ENCODE results near the gene CD2AP.

Gene CD2AP

DNA sequence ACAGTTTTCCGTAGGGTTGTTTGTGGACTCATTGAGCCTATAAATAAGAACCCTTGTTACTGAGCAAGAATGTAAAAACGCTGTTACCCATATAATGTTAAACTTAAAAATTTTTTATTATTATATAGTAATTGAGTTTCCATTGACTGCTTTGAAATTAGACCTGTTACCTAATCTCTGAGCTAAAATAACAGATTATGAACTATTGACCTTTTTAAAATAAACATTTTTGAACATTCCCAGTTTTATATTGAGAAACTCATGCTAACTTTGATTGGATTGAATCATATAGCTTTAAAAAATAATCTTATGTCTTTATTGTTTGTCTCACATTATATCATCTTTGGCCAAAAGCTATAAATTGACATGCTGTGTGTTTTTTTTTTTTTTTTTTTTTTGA, 95.5 kb downstream of the CD2AP start:
- DNase-seq: no peak

DNA sequence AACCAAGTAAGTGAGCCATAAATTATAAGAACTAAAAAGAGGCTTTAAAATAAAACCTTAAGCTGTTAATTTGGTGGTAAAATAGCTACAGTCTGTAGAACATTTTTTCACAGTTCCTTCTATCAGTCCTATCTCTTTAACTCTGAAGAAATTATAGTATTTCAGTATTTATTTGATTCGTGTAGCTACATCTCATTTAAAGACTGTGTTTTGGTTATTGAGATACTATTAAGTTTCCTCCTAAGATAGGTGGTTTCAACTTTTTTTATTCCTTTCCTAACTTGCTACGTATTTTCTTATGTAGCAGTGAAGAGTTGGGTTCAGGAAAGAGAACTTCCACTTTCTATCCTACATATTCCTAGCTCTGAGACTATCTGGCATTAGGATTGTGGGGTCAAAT, 97.2 kb downstream of the CD2AP start:
- DNase-seq: no peak

DNA sequence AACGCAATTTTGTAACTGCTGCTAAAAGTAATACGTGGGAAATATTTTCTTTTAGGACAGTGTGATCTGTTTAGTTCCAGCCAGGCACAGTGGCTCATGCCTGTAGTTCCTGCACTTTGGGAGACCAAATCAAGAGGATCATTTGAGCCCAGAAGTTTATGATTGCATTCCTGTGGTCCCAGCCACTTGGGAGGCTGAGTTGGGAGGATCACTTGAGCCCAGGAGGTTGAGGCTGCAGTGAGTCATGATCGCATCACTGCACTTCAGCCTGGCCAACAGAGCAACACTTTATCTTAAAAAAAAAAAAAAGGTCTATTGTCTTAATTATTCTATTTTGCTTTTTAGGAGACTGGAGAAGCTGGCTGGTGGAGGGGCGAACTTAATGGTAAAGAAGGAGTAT, 101.5 kb downstream of the CD2AP start:
- no peak for DNase-seq

DNA sequence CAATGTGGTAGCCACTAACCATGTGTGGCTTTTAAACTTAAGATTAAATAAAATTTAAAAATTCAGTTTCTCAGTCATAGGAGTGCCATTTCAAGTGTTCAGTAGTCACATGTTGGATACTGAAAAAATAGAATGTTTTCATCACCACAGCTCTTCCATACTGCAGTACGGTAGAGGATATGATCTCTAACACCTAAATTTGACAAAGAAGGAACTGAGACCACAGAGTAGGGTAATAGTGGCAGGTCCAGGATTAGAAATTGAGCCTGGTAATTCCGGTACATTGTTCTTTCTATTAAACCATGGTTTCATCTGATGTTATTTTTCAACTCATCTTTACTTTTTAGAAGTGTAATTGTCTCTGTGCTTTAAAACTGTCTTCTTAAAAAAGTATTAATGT, 104.0 kb downstream of the CD2AP start:
- DNase-seq: no peak

DNA sequence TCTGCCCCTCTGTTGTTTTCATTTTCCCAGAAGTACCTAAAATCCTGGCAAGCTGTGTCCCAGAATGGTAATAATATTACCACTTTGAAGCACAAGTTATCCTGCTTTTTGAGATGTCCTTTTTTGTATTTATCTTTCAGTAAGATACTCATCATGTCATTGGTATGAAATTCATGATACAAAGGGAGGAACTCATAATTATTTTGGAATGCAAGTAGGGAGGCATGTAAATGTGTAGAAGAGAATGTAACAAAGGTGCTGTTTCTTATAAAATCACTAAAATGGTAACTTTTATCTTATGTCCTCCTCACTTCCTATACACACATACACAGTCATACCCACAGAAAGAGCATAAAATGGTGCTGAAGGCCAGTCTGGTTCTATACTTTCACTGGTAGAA, 109.9 kb downstream of the CD2AP start:
- DNase-seq: peak; percentile 7

DNA sequence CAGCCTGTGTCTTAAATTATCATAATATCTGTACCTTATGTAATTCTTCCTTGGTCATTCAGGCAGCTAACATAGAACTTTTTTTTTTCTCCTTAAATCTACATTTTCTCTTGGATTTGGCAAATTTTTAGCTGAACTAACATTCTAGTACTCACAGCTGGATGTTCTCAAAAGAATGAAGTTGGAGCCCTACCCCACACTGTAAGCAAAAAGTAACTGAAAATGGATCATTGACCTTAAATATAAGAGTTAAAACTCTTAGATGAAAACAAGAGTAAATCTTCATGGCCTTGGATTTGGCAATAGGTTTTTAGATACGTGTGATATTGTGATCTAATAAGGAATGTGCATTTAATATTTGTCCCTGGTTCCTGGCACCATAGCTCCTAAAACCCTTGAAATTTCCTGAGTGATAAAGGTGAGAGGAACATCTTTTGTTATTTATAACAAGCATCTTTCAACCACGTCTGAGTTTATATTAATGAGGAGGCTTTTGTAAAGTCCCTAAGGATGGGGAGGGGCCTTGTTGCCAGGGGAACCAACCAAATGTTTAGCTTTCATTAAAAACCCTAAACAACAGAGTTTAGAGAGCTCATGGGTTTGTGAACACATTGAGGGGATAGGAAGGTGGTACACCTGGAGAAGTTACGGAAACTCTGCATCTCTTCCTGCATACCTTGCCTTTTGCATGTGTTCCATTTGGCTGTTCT, 114.7 kb downstream of the CD2AP start:
- no peak for DNase-seq

DNA sequence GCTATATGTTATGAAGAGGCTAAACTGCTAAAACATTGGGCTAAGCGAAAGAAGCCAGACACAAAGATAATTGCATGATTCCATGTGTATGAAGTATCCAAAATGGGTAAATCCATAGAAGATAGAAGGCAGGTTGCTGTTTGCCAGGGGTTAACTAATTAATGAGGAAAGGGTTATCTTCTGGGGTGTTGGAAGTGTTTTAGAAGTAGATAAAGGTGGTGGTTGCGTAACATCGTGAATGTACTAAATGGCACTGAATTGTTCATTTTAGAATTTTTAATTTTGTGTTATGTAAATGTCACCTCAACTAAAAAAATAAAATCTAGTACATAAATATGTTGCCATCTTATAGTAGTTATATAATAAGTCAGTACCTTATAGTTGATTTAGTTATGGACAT, 116.4 kb downstream of the CD2AP start:
- no peak for DNase-seq

DNA sequence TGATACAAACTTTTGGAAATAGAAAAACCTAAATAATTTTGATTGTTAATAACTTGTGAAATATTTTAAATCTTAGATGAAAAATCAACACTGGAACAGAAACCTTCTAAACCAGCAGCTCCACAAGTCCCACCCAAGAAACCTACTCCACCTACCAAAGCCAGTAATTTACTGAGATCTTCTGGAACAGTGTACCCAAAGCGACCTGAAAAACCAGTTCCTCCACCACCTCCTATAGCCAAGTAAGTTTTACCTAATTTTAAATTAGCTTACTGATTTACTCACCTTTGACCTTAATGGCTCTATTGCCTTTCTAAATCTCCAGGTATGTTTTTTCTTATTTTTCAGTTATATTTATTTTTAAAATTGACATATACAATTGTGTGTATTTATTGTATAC, 118.2 kb downstream of the CD2AP start:
- no peak for DNase-seq

DNA sequence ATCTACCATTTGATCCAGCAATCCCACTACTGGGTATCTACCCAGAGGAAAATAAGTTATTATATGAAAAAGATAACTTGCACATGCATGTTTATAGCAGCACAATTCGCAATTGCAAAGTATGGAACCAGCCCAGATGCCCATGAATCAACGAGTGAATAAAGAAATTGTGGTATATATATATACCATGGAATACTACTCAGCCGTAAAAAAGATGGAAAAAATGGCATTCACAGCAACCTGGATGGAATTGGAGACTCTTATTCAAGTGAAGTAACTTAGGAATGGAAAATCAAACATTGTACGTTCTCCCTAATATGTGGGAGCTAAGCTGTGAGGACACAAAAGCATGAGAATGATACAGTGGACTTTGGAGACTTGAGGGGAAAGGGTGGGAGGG, 120.8 kb downstream of the CD2AP start:
- no peak for DNase-seq

DNA sequence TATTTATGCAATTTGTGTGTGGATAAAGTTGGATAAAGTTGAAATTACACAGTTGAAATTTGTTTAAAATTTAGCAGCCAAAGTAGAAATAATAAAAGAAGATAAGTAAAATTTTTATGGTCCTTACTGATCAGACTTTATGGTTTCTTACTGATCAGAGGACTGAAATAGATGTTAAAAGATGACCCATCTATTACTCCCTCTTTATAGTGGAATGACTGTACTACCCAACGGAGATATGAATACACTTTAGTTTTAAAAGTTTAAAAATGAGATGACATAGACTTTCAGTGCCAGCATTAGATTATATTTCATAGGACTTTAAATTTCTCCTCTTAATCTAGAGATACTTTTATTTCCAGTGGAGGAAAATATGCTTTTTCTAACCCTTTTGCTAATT, 121.9 kb downstream of the CD2AP start:
- no peak for DNase-seq

DNA sequence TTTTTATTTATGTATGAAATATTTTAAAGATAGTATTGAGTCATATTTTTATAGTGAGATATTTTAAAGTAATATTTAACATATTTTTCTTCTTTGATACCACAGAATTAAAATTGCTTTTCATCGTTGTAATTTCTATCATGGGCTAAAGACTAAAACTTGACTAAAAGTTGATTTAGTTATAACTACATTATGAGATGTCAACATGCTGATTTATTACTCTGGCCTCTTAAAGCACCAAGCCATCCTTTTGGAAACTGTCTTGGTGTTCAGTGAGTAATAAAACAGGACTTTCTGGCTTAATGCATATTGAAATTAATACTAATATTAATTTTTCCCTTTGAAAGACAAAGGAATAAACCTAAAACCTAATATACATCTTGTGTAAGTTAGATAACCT, 125.6 kb downstream of the CD2AP start:
- DNase-seq: no peak

DNA sequence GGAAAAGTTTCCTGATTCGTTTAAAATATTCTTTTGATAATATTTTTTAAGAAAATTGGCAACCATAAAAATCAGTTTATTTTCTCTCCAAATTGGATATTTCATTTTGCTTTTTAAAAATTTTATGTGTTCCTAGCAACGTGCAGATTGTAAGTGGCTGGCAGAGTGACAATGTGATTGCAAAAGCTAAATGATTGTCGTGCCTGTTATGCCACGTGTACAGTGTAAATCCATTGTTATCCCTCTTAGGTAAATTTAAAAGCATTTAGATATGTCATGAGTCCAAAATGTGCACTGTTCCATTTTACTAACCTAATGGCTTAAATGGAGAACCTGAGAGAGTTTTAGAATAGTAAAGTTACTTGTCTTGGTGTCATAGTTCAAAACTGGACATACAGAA, 126.4 kb downstream of the CD2AP start:
- DNase-seq: no peak

DNA sequence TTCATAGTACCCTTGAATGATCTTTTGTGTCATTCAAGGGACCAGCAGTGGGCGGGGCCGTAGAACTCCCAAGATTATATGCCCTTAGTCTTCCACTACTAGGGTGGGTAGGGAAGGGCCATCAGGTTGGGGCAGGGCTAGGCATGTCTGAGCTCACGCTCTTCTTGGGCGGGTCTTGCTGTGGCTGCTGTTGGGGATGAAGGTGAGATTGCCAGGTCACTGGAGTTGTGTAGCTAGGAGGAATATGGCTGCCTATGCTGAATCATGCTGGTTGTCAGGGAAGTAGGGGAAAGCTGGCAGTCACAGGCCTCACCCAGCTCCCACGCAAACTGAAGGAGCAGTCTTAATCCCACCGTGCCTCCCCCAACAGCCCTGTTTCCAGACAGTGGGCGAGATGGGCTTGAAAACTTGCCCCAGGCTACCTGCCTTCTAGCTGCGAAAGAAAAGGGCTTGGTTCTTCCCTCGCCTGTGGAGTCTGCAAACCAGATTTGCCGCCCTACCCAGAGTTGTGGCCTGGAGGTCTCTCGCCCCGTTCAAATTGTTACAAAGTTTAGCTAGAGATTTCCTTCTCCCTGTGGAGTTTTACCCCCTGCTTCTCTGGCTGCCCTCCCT, 144.4 kb downstream of the CD2AP start:
- DNase-seq: no peak

DNA sequence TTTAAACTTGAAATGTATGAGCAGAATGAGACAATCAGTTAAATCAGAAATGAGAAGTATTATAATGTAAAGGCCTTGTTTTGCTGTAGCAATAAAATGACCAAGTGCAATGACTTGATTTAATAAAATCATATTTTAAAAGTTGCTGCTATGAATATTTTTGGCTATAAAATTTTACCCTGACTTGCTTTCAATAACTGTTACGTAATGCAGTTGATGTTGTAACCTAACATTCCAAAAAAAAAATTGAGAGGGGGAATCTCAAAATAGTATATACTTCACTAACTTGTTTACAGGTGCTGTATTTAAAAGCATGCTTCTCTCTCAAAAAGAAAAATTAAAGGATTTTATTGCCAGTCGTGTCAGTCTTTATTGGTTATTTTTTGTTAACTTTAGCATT, 149.2 kb downstream of the CD2AP start:
- no peak for DNase-seq

DNA sequence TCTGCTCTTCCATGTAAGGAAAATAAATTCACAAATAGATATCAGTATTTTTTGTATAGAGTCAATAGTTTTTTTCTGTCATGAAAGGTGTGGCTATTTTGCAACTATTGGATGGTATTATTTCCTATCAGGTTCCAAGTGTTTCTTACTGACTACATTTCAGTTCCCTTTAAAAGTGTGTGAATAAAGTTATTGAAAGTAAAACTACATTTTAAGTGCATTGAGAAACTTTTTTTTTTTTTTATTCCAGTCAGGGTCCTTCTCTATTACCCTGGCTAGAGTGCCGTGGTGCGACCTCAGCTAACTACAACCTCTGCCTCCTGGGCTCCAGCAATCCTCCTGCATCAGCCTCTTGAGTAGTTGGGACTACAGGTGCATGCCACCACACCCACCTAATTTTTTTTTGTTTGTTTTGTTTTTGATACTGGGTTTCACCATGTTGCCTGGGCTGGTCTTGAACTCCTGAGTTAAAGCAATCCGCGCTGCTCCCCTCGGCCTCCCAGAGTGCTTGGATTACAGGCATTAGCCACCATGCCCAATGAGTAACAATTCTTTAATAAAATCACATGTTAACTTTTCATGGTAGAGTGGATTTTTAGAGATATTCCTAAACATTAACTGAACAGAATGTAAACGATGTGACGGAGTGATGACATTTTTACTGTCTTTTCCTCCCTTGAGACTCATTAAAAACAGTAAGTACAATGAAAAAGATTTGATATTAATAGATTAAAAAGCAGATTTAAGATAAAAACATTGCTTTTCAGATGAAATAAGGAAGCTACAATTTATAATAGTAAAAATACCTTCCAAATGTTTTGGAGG, 151.1 kb downstream of the CD2AP start:
- DNase-seq: no peak

DNA sequence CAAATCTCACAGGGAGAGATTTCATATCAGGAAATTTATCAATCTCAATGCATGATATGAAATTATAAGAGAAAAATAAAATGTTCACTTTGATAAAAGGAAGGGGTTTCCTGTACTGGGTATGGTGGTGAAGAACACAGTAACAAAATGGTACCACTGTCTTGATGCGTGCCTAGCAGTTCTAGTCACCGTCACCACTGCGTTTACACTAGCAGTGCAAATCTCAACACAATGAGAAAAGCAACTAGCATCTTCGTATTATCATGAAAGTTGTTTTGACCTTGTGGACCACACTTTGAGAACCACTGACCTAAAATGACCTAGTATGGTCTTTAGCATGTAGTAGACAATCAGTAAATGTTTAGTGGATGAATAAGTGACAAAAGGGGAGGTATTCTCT, 152.4 kb downstream of the CD2AP start:
- no peak for DNase-seq

DNA sequence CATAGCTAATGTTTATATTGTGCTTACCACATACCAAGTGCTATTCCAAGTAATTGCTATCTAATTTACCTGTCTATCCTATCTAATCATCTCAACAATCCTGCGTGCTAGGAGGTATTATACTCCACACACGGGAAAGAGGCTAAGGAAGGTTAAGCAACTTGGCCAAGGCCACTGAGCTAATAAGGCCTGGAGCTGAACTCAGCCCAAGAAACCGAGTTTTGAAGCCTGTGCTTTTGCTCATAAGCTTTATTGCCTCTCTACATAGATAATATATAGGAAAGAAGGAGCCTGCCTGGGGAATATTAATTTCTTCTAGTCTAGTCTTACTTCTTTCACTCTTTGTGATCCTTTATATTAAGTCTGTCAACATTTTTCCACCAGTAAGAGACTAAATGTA, 153.0 kb downstream of the CD2AP start:
- DNase-seq: no peak

DNA sequence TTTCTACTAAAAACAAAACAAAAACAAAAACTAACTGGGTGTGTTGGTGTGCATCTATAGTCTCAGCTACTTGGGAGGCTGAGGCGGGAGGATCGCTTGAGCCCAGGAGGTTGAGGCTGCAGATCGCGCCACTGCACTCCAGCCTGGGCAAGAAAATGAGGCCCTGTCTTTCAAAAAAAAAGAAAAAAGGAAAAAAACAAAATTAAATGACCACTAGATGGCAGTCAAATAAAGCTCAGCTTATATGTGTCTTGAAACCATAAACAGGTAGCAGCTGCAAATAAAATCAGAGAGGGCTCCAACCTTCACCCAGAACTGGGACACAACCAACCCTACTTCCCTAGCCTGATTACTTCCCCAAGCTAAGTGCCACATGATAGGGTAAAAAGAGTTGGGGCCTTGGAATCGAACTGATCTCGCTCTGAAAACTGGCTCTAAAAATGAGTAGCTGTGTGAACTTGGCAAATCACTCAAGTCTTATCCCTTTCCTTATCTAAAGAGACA, 153.7 kb downstream of the CD2AP start:
- DNase-seq: peak; percentile 50

DNA sequence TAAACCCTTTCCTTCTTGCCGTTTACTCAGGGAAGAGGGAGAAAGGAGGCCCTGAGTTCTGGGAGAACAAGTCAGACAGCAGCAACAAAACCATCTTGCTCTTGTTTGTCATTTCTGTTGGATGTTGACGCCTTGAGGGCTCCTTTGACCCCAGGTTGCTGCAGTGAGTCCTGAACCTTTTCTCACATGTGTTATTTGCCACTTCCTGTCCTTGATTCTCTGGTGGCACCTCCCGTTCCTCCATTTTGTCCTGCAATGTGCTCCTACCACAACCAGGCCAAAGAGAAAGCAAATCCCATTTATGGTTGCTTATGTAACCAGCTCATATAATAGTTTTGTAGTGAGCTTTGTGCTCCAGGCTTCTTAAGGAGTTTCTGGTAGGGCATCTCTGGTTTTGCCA, 154.2 kb downstream of the CD2AP start:
- no peak for DNase-seq

DNA sequence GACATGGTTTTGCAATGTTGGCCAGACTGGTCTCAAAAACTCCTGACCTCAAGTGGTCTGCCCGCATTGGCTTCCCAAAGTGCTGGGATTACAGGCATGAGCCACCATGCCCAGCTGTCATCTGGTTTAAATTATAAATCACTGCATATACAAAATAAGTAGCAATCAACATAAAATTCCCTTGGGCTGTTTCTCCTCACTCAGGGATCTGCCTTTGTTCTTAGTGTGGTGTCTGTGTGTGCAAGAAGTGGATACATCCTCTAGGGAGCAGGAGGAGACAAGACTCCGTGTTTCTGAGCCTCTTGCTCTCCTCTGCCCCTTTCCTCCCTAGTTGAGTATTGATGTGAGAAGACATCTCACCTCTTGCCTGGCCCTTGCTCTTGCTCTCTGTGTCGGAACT, 155.6 kb downstream of the CD2AP start:
- DNase-seq: peak; percentile 17

DNA sequence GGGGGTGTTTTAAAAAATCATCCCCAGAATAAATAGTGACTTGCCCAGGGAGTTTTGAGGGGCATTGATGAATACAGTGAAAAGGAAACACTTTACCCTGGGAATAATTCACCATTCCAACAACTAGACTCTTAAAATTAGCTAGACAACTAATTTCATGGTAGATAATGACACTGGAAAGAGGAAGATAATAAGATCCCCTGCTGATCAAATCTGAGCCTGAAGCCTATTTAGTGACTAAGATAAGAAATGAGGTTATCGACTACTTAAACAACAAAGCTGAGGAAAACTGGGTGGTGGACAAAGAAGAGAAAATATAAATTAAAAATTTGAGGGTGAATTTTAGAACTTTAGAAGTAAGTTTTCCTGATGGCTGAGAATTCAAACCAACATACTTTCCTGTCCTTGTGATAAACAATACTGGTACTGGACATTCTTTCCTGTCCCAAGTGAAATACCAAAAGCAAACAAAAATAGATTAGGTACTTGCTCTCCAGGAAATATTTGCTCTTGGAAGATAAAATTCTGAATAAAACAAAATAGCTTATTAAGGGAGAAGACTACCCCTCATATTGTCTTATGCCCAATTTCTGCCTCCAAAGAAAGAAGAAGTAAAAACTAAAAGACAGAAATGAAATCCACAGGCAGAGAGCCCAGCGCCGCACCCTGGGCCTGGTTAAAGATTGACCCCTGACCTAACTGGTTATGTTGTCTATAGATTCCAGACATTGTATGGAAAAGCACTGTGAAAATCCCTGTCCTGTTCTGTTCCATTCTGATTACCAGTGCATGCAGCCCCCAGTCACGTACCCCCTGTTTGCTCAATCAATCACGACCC, 156.8 kb downstream of the CD2AP start:
- DNase-seq: no peak

DNA sequence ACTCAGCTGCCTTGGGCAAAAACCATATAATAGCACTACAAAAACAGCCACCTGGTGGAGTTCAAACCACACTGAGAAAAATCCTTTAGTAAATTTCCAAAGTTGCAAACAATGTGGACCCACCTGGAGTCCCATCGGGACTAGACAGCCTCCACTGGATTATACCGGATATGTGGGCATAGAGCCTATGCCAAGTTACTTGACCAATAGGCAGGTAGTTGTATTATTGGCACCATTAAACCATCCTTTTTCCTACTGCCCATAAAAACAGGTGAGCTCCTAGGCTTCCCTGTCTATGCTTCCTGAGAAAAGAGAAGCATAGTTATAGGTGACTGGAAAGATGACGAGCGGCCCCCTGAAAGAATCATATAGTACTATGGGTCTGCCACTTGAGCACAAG, 169.1 kb downstream of the CD2AP start:
- DNase-seq: no peak

DNA sequence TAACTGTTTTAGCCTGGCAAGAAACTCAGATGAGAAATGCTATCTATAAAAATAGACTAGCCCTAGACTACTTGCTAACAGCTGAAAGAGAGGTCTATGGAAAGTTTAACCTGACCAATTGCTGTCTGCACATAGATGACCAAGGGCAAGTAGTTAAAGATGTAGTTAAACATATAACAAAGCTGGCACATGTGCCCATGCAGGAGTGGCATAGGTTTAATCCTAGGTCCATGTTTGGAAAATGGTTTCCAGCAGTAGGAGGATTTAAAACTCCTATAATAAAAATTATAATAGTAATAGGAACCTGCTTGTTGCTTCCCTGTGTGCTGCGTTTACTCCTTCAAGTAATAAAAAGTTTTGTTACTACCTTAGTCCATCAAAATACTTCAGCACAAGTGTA, 169.6 kb downstream of the CD2AP start:
- DNase-seq: no peak

Measured in kidney glomerular epithelial cell (primary cell).